IPS-20b (cell line): ENCODE results near the gene SMYD4.
"Not testable (repeated sequence)": the region's sequence is repeated elsewhere in the genome, so short reads cannot be mapped to it uniquely, and the experiment has no call there.

ENCODE experiments used
- H3K27ac ChIP-seq: one replicate; pipeline ENCODE4 v1.5.1; 2013; ENCODE audit warnings: low read length
- H3K27me3 ChIP-seq: 2 replicates; pipeline ENCODE4 v1.6.1; 2013; ENCODE audit warnings: mild to moderate bottlenecking, low read length, inconsistent platforms; ENCODE audit not compliant: insufficient read depth
- H3K36me3 ChIP-seq: 2 replicates; pipeline ENCODE4 v1.6.1; 2013; ENCODE audit warnings: low read depth, mild to moderate bottlenecking, inconsistent platforms, low read length, moderate library complexity; ENCODE audit not compliant: insufficient read depth
- H3K4me1 ChIP-seq: 2 replicates; pipeline ENCODE4 v1.6.1; 2013; ENCODE audit warnings: mild to moderate bottlenecking, control low read depth, inconsistent platforms, low read length, moderate library complexity; ENCODE audit not compliant: insufficient read depth
- H3K4me3 ChIP-seq: 2 replicates; pipeline ENCODE4 v1.5.1; 2013; ENCODE audit warnings: mild to moderate bottlenecking, low read length, inconsistent platforms
- H3K9ac ChIP-seq: 2 replicates; pipeline ENCODE4 v1.6.1; 2013; ENCODE audit warnings: low read depth, mild to moderate bottlenecking, inconsistent platforms, low read length, moderate library complexity
- H3K9me3 ChIP-seq: 2 replicates; pipeline ENCODE4 v1.6.1; 2013; ENCODE audit warnings: mild to moderate bottlenecking, low read depth, low read length, inconsistent platforms; ENCODE audit not compliant: insufficient read depth

SMYD4 gene

DNA sequence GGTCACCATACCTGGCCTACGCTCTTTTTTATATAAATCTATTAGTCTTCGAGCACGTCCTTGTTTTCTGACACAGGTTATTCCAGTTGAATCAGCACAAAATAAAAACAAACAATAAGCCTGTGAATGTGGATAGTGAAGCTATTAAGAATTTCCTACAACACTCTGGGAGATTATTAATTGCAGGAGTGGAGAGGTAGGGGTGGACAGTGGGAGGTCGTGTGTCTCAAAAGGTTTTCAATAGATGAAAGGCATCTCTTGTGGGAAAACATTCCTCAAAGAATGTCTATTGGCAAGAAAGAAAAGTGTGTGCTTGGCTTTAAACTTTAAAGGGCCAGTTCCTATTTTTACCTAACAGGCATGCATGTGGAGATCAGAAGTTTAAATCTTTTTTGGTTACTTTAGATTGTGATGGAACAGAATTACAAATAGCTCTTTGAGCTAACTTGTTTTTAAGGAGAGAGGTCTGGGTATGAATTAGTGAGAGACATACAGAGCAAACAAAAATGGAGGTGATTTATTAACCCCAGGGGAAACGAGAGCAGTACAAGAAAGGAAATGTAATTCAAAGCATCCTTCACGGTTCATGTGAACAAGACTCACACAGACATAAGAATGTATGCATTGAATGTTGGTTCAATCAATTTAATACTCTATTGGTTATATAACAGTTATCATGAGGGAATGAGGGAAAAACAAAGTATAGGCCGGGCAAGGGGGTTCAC, 9.0 kb downstream of the SMYD4 start:
- Histone ChIP-seq H3K27ac (no peak overlapping the region), H3K9me3 (no peaks in the 10 kb centered on the region), H3K4me3 (no peak overlapping the region), H3K27me3 (no peaks in the 10 kb centered on the region), H3K36me3 (peaks cover 31% of the 10 kb centered on the region), H3K4me1 (no peaks in the 10 kb centered on the region; the same call in 1 of the 2 replicates), H3K9ac (no peak overlapping the region)

DNA sequence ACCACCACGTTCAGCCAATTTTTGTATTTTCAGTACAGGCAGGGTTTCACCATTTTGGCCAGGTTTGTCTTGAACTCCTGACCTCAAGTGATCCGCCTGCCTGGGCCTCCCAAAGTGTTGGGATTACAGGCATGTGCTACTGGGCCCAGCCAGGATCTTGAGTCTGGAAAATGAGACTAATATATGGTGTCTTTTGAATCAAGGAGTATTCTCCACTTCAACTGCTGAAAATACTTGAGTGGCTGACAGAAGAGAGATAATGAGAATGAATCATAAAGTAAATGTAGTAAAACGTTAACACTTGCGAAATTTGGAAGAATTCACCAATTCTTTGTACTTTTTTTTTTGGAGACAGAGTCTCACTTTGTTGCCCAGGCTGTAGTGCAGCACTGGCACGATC, 16.6 kb downstream of the SMYD4 start:
- Histone ChIP-seq H3K9ac (no peak overlapping the region), H3K4me3 (no peak overlapping the region), H3K27ac (no peak overlapping the region)

DNA sequence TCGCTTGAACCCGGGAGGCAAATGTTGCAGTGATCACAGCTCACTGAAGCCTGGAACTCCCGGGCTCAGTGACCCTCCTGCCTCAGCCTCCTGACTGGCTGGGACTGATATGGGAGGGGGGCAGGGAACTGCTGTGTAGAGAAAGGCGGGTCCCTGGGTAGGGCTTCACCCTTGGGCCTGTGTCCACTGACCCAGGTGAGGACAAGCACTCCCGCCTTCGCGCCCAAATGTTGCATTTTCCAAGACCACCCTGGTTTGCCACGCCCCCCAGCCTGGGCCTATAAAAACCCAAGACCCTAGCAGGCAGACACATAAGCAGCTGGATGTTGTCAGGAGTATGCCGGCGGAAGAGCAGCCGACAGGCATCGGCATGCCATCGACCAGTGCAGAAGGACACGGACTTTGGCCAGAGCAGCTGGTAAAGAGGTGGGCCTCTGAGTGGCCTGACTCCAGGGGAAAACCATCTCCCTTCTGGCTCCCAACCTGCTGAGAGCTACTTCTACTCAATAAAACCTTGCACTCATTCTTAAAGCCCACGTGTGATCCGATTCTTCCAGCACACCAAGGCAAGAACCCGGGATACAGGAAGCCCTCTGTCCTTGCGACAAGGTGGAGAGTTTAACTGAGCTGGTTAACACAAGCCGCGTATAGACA, 19.1 kb downstream of the SMYD4 start:
- Histone ChIP-seq H3K9me3 (no peaks in the 10 kb centered on the region), H3K4me3 (no peak overlapping the region), H3K27ac (no peak overlapping the region), H3K27me3 (no peaks in the 10 kb centered on the region), H3K9ac (no peak overlapping the region), H3K4me1 (no peaks in the 10 kb centered on the region), H3K36me3 (peaks cover 38% of the 10 kb centered on the region)

More for the DNA sequence above, 16.6 kb downstream of the SMYD4 start:
- peaks cover 27% of the 10 kb centered on the region for H3K36me3 ChIP-seq
- no peaks in the 10 kb centered on the region for H3K9me3 ChIP-seq
- H3K27me3 ChIP-seq, result no peaks in the 10 kb centered on the region
- no peaks in the 10 kb centered on the region for H3K4me1 ChIP-seq

DNA sequence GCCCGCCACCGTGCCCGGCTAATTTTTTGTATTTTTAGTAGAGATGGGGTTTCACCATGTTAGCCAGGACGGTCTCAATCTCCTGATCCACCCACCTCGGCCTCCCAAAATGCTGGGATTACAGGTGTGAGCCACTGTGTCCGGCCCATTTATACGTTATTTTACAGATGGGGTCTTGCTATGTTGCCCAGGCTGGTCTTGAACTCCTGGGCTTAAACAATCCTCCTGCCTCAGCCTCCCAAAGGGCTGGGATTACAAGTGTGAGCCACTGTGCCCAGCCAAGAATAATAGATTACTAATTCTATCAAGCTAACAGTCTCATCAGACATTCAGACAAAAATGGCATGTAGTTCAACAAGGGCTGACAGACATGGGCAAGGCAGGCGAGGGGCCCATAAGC, 19.9 kb downstream of the SMYD4 start:
- peaks cover 40% of the 10 kb centered on the region for H3K36me3 ChIP-seq
- not testable (repeated sequence) for H3K27ac ChIP-seq, H3K4me3 ChIP-seq, H3K9me3 ChIP-seq, H3K9ac ChIP-seq, H3K27me3 ChIP-seq, H3K4me1 ChIP-seq

DNA sequence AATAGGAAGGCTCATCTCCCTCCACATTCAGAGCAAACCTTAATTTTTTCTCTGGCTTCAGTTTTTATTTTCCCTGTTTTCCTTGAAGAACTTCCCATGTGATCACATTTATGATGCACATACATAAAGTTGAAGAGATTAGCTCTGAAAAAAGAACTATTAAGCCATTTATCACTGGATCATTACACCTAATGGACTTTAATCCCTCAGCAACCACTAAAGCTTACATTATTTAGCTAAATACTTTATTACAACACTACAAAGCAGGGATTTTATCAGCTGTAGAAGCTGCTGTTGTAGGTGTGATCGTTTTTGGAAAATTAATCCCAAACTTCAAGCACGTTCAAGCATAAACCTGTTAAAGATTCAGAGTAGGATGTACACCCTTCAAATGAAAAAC, 21.1 kb downstream of the SMYD4 start:
- Histone ChIP-seq H3K36me3 (peaks cover 48% of the 10 kb centered on the region), H3K9me3 (no peaks in the 10 kb centered on the region), H3K27ac (no peak overlapping the region), H3K4me3 (no peak overlapping the region), H3K27me3 (no peaks in the 10 kb centered on the region), H3K9ac (no peak overlapping the region), H3K4me1 (no peaks in the 10 kb centered on the region)

DNA sequence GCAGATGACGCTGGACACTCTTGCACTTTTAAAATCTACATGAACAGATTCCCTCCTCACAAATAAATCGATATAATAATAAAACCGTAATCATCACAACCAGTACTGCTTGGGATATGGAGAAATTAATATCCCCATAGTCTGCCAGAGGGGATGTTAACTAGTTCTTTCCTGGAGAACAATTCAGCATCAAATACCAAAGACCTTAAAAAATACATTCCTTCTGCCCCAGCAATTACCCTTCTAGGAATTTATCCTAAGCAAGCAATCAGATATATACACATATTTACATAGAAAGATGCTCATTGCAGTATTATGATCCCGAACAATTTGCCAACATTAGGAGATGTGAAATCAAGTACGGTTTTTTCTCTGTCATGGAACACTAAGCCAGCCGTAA, 21.8 kb downstream of the SMYD4 start:
- Histone ChIP-seq H3K4me1 (no peaks in the 10 kb centered on the region), H3K27ac (no peak overlapping the region), H3K36me3 (peaks cover 54% of the 10 kb centered on the region), H3K9me3 (no peaks in the 10 kb centered on the region), H3K4me3 (no peak overlapping the region), H3K27me3 (no peaks in the 10 kb centered on the region), H3K9ac (no peak overlapping the region)

DNA sequence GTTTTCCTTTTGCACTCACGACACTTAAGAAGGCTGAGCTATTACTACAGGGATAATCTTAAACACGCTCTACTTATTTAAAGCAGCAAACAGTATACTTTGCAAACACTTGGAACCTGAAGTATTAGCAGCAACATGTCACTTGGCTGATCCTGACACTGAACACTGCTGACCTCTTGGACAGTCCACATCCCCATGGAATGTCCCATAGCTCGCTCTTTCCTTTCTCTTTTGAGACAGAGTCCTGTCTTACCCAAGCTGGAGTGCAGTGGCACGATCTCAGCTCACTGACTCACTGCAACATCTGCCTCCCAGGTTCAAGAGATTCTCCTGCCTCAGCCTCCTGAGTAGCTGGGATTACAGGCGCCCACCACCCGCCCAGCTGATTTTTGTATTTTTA, 26.4 kb downstream of the SMYD4 start:
- Histone ChIP-seq H3K27ac (no peak overlapping the region), H3K9me3 (no peaks in the 10 kb centered on the region), H3K4me1 (no peaks in the 10 kb centered on the region), H3K27me3 (no peaks in the 10 kb centered on the region), H3K4me3 (no peak overlapping the region), H3K36me3 (peaks cover 61% of the 10 kb centered on the region), H3K9ac (no peak overlapping the region)

DNA sequence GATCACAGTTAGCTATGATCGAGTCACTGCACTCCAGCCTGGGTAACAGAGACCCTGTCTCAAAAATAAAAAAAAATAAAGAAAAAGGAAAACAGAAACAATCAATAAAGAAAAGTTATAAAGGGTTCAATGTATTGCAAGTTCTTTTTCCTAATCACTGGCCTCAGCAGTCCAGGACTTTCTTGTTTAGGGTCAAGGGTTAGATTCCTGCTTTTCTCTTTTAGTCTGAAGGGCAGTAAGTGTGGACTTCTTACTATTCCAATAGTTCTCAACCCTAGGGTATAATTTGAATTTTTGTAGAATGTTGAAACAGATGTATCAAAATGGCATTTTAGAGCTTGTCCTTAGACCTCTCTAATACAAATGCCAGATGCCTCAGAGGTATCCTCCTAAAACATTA, 27.3 kb downstream of the SMYD4 start:
- H3K4me1 ChIP-seq, result no peaks in the 10 kb centered on the region
- no peaks in the 10 kb centered on the region for H3K9me3 ChIP-seq
- no peaks in the 10 kb centered on the region for H3K27me3 ChIP-seq
- no peak overlapping the region for H3K27ac ChIP-seq
- H3K4me3 ChIP-seq, result no peak overlapping the region
- H3K9ac ChIP-seq, result no peak overlapping the region
- peaks cover 60% of the 10 kb centered on the region for H3K36me3 ChIP-seq

DNA sequence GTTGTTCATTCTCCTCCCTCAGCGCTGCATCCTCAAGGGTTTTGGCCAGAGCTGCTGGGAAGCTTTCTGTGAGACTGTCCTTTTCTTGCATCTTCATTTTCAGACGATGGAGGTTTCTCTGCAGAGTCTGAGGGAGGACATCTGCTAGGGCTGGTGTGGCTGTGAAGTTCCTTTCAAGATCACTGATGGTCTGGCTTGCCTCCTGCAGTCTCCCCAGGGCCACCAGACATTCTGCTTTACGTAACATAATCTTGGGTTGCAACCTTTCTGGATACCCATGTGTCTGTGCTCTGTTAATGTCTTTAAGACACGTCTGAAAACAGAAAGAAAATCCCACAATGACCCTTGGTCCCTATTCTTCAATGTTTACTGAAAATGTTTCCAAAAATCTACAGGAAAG, 29.0 kb downstream of the SMYD4 start:
- Histone ChIP-seq H3K9ac (no peak overlapping the region), H3K9me3 (no peaks in the 10 kb centered on the region), H3K4me3 (no peak overlapping the region), H3K27me3 (no peaks in the 10 kb centered on the region), H3K27ac (no peak overlapping the region), H3K4me1 (no peaks in the 10 kb centered on the region), H3K36me3 (peaks cover 61% of the 10 kb centered on the region)

DNA sequence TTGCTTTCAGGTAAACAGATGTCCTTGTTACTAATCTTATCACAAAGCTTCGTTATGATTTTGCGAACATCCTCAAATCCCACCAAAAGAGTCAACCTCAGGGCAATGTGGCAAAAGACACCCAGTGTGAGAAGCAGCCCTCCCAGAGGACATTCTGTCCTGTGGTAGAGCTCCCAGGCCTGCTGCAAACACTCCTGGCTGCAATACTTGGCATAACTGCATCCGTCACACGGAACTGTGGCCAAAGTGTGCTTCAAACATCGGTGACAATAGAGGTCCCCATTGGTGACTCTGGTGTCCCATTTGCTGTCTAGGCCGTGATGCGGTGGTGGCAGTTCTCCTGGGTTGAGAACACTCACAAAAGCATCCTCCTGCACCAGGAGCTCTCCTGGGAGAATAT, 29.5 kb downstream of the SMYD4 start:
- Histone ChIP-seq H3K36me3 (peaks cover 61% of the 10 kb centered on the region), H3K4me3 (no peak overlapping the region), H3K9ac (no peak overlapping the region), H3K4me1 (no peaks in the 10 kb centered on the region), H3K27ac (no peak overlapping the region), H3K27me3 (no peaks in the 10 kb centered on the region), H3K9me3 (no peaks in the 10 kb centered on the region)

DNA sequence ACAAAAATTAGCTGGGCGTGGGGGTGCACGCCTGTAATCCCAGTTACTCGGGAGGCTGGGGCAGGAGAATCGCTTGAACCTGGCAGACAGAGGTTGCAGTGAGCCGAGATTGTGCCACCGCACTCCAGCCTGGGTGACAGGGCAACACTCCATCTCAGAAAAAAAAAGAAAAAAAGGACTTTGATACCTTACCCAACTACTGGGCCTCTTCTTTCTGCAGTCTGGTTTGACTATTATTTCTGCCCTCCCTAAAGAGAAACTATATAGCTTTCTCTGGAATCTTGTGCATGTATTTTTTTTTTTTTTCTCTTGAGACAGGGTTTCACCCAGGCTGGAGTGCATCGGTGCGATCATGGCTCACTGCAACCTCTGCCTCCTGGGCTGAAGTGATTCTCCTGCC, 31.9 kb downstream of the SMYD4 start:
- not testable (repeated sequence) for H3K9me3 ChIP-seq, H3K4me3 ChIP-seq, H3K27ac ChIP-seq, H3K9ac ChIP-seq, H3K4me1 ChIP-seq, H3K27me3 ChIP-seq
- H3K36me3 ChIP-seq, result peaks cover 52% of the 10 kb centered on the region

DNA sequence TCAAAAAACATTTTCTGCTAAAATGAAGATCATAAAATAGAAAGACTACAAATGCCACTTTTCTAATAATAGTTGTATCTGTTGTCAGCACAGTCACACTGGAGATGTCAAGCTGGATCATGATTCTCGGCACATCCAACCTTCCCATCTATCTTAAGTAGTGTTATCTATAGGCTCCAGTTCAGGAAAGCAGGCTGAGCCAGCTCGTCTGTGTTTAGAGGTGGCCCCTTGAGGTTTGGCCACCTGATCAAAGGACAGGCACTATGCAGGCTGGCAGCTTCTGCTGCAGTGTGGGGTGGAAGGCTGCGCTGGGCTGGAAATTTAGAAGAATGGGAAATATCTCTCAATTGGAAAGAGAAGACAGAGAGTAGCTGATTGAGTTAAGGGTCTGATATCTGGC, 32.4 kb downstream of the SMYD4 start:
- Histone ChIP-seq H3K9me3 (no peaks in the 10 kb centered on the region), H3K4me3 (no peak overlapping the region), H3K27ac (no peak overlapping the region), H3K4me1 (no peaks in the 10 kb centered on the region), H3K9ac (no peak overlapping the region), H3K36me3 (peaks cover 51% of the 10 kb centered on the region), H3K27me3 (no peaks in the 10 kb centered on the region)
